ENCODE measurements around the gene DLG5. TPM values are rescaled to one million over a fixed set of nuclear protein-coding genes. Genes with fewer than 3 reads are reported as not detected.

DLG5 gene
- total and polyA plus RNA-seq, 10 of the 15 experiments (the other 5 are each of a cell fraction or from before 2014, with no cell fraction given) = 0.18 to 6.6 (median 2.7) TPM

- TF ChIP-seq REST (IDR thresholded peaks at IDR 0.05; ENCODE audit: low read depth, low read length) (no peak), NR2C2 (IDR thresholded peaks at IDR 0.05; ENCODE audit: borderline replicate concordance, control insufficient read depth, insufficient read length, low read depth) (no peak), IRF3 (IDR thresholded peaks at IDR 0.05) (no peak), ATF7 (IDR thresholded peaks at IDR 0.05; ENCODE audit: low read depth) (no peak), SMC3 (IDR thresholded peaks at IDR 0.05; ENCODE audit: borderline replicate concordance, low read length) (no peak), BCL3 (IDR thresholded peaks at IDR 0.05; ENCODE audit: borderline replicate concordance, insufficient read depth, low read depth, low read length, poor library complexity, severe bottlenecking) (no peak), E4F1 (IDR thresholded peaks at IDR 0.05; ENCODE audit: borderline replicate concordance, partially characterized antibody) (no peak), KAT2A (conservative IDR thresholded peaks at IDR 0.05; ENCODE audit: control insufficient read depth, low read depth, low read length) (no peak)
These were observed 118.8 kb downstream of the DLG5 start (continued) for GRCh38 chr10:77807706-77808105.
